SU-DHL-6 (cell line): ENCODE results near the gene KDM4B.

Experiments used
- H2AFZ ChIP-seq: fragments of 200-600 bp; sonication (generic); 2 replicates; pipeline ENCODE4 v1.6.1; 2014; ENCODE audit warnings: low read depth, mild to moderate bottlenecking, moderate library complexity, mixed read lengths, antibody characterized with exemption, low read length; ENCODE audit not compliant: severe bottlenecking
- H3F3A ChIP-seq: fragments of 200-600 bp; shearing (Covaris generic); 2 replicates; pipeline ENCODE4 v1.6.0; 2016; ENCODE audit warnings: antibody characterized with exemption, mild to moderate bottlenecking; ENCODE audit not compliant: insufficient read depth
- H3K27ac ChIP-seq: fragments of 200-600 bp; sonication (generic); 2 replicates; pipeline ENCODE4 v1.5.1; 2016; ENCODE audit warnings: low read depth, mild to moderate bottlenecking, low read length, moderate library complexity, mixed read lengths
- H3K27me3 ChIP-seq: fragments of 200-600 bp; sonication (generic), shearing (Covaris generic); 2 replicates; pipeline ENCODE4 v1.6.0; 2014; ENCODE audit warnings: mild to moderate bottlenecking, low read length
- H3K36me3 ChIP-seq: fragments of 200-600 bp; sonication (generic); 2 replicates; pipeline ENCODE4 v1.6.1; 2014; ENCODE audit warnings: mild to moderate bottlenecking, low read length, mixed read lengths
- H3K4me2 ChIP-seq: fragments of 300-600, 200-600 bp; shearing (Covaris generic), sonication (generic); 2 replicates; pipeline ENCODE4 v1.6.0; 2014; ENCODE audit warnings: low read length, low read depth, mild to moderate bottlenecking; ENCODE audit not compliant: poor library complexity, severe bottlenecking
- H3K4me3 ChIP-seq: fragments of 200-600 bp; sonication (generic); 2 replicates; pipeline ENCODE4 v1.5.1; 2014; ENCODE audit warnings: antibody characterized with exemption, low read length, mild to moderate bottlenecking, mixed read lengths; ENCODE audit not compliant: insufficient read depth, poor library complexity, severe bottlenecking
- H3K79me2 ChIP-seq: fragments of 200-600 bp; sonication (generic); 2 replicates; pipeline ENCODE4 v1.6.1; 2014; ENCODE audit warnings: mild to moderate bottlenecking, low read length, moderate library complexity; ENCODE audit not compliant: insufficient read depth
- H3K9ac ChIP-seq: fragments of 200-600 bp; sonication (generic); 2 replicates; pipeline ENCODE4 v1.7.0; 2014; ENCODE audit warnings: mild to moderate bottlenecking, low read length
- H3K9me2 ChIP-seq: fragments of 200-600 bp; sonication (generic); replicated peaks from 2 replicates; pipeline ENCODE4 v1.6.1; 2014; ENCODE audit warnings: low read length; ENCODE audit not compliant: insufficient read depth
- H3K9me3 ChIP-seq: fragments of 200-600 bp; sonication (generic); 2 replicates; pipeline ENCODE4 v1.6.1; 2014; ENCODE audit warnings: low read length, mixed read lengths; ENCODE audit not compliant: insufficient read depth
- H4K20me1 ChIP-seq: fragments of 200-600 bp; sonication (generic); 2 replicates; pipeline ENCODE4 v1.6.1; 2014; ENCODE audit warnings: low read depth, mild to moderate bottlenecking, antibody characterized with exemption, low read length, moderate library complexity, mixed read lengths
- EZH2phosphoT487 ChIP-seq: fragments of 200-600 bp; sonication (generic), shearing (Covaris generic); conservative IDR thresholded peaks from 2 replicates; pipeline ENCODE4 v1.6.1; 2018; ENCODE audit warnings: mild to moderate bottlenecking, antibody characterized with exemption, low read length, moderate library complexity, mixed read lengths
- TF ChIP-seq, protein P1 (sequence below): fragments of 200-600 bp; sonication (generic); IDR thresholded peaks from one replicate; pipeline ENCODE4 v1.5.1; 2017; ENCODE audit warnings: antibody characterized with exemption, mild to moderate bottlenecking, low read length, moderate library complexity; ENCODE audit not compliant: insufficient read depth, poor library complexity, severe bottlenecking

KDM4B gene

DNA sequence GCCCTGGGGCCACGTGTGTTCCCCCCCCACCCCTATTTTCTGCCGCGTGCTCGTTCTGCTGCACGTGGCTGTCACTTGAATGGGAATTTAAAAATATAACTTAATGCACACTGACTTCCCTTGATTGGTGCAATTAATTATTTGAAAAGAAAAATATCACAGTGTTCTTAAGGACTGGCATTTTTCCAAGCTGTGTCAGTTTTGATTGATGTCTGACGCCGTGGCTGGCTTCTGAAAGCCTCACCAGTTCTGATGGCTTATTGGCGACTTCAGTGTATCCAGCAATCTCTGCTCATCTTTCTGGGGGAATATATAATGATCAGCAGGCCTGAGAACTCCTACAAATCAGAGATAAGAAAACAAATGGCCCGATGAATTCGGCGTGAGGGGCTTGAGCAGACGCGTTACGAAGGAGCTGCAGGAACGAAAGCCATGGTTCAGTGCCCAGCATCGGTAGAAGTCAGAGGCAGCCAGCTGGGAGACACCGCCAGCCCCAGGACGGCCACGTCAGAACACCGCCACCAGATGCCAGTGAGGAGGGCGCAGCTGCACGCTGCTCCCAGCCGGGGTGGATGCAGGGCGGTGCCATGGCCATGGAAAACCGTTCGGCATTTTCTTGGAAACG, 111.2 kb downstream of the KDM4B start:
- H3F3A ChIP-seq: no peaks in the 10 kb centered on the region
- H3K9me3 ChIP-seq: no peaks in the 10 kb centered on the region
- H2AFZ ChIP-seq: no peak overlapping the region
- no peak overlapping the region for H3K4me2 ChIP-seq
- H3K9me2 ChIP-seq: no peaks in the 10 kb centered on the region
- H3K27me3 ChIP-seq: no peaks in the 10 kb centered on the region
- no peak for TF ChIP-seq EZH2phosphoT487
- TF ChIP-seq, protein P1, sequence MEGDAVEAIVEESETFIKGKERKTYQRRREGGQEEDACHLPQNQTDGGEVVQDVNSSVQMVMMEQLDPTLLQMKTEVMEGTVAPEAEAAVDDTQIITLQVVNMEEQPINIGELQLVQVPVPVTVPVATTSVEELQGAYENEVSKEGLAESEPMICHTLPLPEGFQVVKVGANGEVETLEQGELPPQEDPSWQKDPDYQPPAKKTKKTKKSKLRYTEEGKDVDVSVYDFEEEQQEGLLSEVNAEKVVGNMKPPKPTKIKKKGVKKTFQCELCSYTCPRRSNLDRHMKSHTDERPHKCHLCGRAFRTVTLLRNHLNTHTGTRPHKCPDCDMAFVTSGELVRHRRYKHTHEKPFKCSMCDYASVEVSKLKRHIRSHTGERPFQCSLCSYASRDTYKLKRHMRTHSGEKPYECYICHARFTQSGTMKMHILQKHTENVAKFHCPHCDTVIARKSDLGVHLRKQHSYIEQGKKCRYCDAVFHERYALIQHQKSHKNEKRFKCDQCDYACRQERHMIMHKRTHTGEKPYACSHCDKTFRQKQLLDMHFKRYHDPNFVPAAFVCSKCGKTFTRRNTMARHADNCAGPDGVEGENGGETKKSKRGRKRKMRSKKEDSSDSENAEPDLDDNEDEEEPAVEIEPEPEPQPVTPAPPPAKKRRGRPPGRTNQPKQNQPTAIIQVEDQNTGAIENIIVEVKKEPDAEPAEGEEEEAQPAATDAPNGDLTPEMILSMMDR: no peak
- H4K20me1 ChIP-seq: no peaks in the 10 kb centered on the region
- no peak overlapping the region for H3K9ac ChIP-seq
- no peak overlapping the region for H3K27ac ChIP-seq
- H3K4me3 ChIP-seq: no peak overlapping the region
- H3K79me2 ChIP-seq: no peaks in the 10 kb centered on the region
- H3K36me3 ChIP-seq: no peaks in the 10 kb centered on the region

DNA sequence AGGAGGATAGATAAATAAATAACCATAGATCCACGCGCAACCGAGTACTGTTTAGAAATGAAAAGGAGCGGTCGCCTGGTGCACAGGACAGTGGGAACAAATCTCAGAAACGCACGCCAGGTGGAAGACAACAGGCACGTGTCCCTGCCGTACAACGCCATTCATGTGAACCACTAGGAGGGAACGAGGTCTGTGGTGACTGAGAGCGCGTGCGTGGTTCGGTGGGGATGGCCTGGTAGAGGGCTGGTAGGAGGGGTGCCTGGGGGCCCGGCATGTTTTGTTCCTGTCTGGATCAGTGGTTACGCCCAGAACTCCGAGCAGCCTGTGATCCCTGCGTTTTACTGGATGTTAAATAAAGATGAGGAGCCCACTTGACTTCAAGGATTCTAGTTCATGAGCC, 111.9 kb downstream of the KDM4B start:
- H4K20me1 ChIP-seq: no peaks in the 10 kb centered on the region
- H3K9me2 ChIP-seq: no peaks in the 10 kb centered on the region
- TF ChIP-seq, protein P1: no peak
- no peak for TF ChIP-seq EZH2phosphoT487
- no peaks in the 10 kb centered on the region for H3K27me3 ChIP-seq
- no peaks in the 10 kb centered on the region for H3F3A ChIP-seq
- no peaks in the 10 kb centered on the region for H3K9me3 ChIP-seq
- H3K27ac ChIP-seq: no peak overlapping the region
- no peak overlapping the region for H3K9ac ChIP-seq
- no peak overlapping the region for H2AFZ ChIP-seq
- no peaks in the 10 kb centered on the region for H3K79me2 ChIP-seq
- no peak overlapping the region for H3K4me2 ChIP-seq
- H3K4me3 ChIP-seq: no peak overlapping the region
- no peaks in the 10 kb centered on the region for H3K36me3 ChIP-seq

DNA sequence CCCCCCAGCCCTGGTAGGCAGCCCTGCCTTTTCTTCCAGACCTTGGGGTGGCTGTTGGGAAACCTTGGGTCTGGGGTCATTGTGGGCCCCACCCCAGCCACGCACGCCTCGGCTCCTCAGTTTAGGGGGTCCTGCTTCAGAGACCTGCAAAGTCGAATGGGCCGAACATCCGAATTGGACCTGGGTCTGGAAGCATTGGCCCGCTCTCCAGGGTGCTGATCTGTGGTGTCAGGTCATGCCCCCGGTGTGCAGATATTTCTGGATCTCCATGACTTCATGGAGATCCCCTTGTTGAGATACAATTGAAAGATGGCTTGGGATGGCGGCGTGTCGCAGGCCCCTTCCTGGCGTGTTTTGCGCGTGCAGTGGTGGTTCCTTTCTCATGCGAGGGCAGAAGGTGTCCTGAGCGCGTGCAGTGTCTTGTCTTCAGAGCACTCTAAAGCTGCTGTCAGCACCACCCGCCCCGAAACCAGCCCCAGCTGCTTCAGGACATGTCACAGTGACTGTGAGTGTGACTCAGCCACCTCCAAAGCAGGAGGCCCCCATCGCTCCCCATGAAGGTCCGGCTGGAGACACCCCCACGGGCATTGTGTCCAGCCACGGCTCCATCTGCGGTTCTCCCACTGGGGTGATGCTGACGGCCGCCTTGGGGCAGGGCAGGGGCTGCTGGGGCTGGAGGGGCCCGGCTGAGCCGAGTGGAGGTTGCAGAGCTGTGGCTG, 112.7 kb downstream of the KDM4B start:
- H3K27ac ChIP-seq: no peak overlapping the region
- no peaks in the 10 kb centered on the region for H4K20me1 ChIP-seq
- no peaks in the 10 kb centered on the region for H3K36me3 ChIP-seq
- no peaks in the 10 kb centered on the region for H3K9me3 ChIP-seq
- H2AFZ ChIP-seq: no peak overlapping the region
- no peaks in the 10 kb centered on the region for H3K27me3 ChIP-seq
- no peaks in the 10 kb centered on the region for H3K9me2 ChIP-seq
- H3F3A ChIP-seq: no peaks in the 10 kb centered on the region
- TF ChIP-seq, protein P1: no peak
- TF ChIP-seq EZH2phosphoT487: no peak
- no peak overlapping the region for H3K9ac ChIP-seq
- H3K4me3 ChIP-seq: no peak overlapping the region
- no peaks in the 10 kb centered on the region for H3K79me2 ChIP-seq
- H3K4me2 ChIP-seq: no peak overlapping the region
